Calu3 (cell line): Measurements from ENCODE around the gene TRAK1. TPM values are rescaled to one million over a fixed set of nuclear protein-coding genes. Genes with fewer than 3 reads are reported as not detected.

Experiments used
- BruUV-seq: library from RNA; stranded (reverse); fragments of 400-500 nt; replicated peaks from 2 replicates; lab custom pipeline; 2021; lab: Mats Ljungman, UMichigan
- CTCF ChIA-PET: fragments of 300-600 bp; sonication (Branson Sonifier 250); formaldehyde crosslinking; loops from one replicate; lab custom pipeline; 2022; ENCODE audit warnings: antibody characterized with exemption; lab: Charles Lee
- DNase-seq: peaks from one replicate; pipeline ENCODE4 v3.0.0; 2022
- H3K27ac Mint-ChIP-seq: one replicate; pipeline ENCODE4 v1.8.0; 2022; ENCODE audit warnings: mixed read lengths; ENCODE audit not compliant: unreplicated experiment
- H3K27me3 Mint-ChIP-seq: one replicate; pipeline ENCODE4 v1.8.0; 2022; ENCODE audit warnings: mixed read lengths; ENCODE audit not compliant: unreplicated experiment
- H3K36me3 Mint-ChIP-seq: one replicate; pipeline ENCODE4 v1.8.0; 2022; ENCODE audit warnings: mild to moderate bottlenecking, moderate library complexity, mixed read lengths; ENCODE audit not compliant: insufficient read depth, unreplicated experiment
- H3K4me1 Mint-ChIP-seq: one replicate; pipeline ENCODE4 v1.8.0; 2022; ENCODE audit warnings: mild to moderate bottlenecking, low read depth, mixed read lengths; ENCODE audit not compliant: unreplicated experiment
- H3K4me3 Mint-ChIP-seq: one replicate; pipeline ENCODE4 v1.8.0; 2022; ENCODE audit warnings: mild to moderate bottlenecking, low read depth, moderate library complexity, mixed read lengths; ENCODE audit not compliant: unreplicated experiment
- H3K9me3 Mint-ChIP-seq: one replicate; pipeline ENCODE4 v1.8.0; 2022; ENCODE audit warnings: low read depth, mixed read lengths; ENCODE audit not compliant: unreplicated experiment
- intact Hi-C: fragments of 100-400 bp; cut with micrococcal nuclease; formaldehyde crosslinking; loops from one replicate; pipeline ENCODE4 v1.10.0; 2022; ENCODE audit not compliant: unreplicated experiment
- total RNA-seq: library from RNA; stranded (reverse); gene quantifications from 2 replicates; pipeline ENCODE4 v1.2.3, GENCODE V29; 2022
- TF ChIP-seq, protein P1 (sequence below): fragments of 200-600 bp; IDR thresholded peaks from one replicate; pipeline ENCODE4 v1.8.0; 2022; ENCODE audit warnings: antibody characterized with exemption; ENCODE audit not compliant: unreplicated experiment

The TRAK1 gene
- total RNA-seq, 1 experiment from 2014 or later: 108 TPM

DNA sequence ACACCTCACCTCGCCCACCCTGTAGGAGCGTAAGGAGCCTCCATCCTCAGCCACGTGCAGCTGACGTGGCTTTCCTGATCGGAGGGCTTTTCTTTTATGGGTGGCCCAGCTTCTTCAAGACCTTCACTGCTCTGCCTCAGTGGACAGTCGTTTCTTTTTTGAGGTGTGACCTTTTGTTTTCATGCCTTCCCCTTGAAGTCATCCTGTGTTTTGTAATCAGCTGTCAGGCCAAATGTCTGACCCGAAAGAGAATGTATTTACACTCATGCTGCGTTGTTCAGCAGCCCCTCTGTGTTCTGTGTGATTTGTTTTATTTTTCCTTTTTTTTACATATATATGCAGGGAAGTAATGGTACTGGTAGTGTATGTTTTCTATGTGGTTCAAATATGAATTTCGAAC is 133.0 kb downstream of the TRAK1 start:
- intact Hi-C loops: no loop called here
- CTCF ChIA-PET: interaction anchor here (0.7 kb wide), 1 partner anchor 34 kb away, joined by 4 read pairs; no protein-coding TSS in a partner anchor
- no TSS peak for BruUV-seq
- Mint-ChIP-seq H3K9me3 (no peaks in the 10 kb centered on the region), H3K36me3 (peaks cover 44% of the 10 kb centered on the region), H3K27ac (peak overlapping the region; percentile 44), H3K27me3 (no peaks in the 10 kb centered on the region), H3K4me1 (no peaks in the 10 kb centered on the region), H3K4me3 (no peak overlapping the region)
- TF ChIP-seq, protein P1, sequence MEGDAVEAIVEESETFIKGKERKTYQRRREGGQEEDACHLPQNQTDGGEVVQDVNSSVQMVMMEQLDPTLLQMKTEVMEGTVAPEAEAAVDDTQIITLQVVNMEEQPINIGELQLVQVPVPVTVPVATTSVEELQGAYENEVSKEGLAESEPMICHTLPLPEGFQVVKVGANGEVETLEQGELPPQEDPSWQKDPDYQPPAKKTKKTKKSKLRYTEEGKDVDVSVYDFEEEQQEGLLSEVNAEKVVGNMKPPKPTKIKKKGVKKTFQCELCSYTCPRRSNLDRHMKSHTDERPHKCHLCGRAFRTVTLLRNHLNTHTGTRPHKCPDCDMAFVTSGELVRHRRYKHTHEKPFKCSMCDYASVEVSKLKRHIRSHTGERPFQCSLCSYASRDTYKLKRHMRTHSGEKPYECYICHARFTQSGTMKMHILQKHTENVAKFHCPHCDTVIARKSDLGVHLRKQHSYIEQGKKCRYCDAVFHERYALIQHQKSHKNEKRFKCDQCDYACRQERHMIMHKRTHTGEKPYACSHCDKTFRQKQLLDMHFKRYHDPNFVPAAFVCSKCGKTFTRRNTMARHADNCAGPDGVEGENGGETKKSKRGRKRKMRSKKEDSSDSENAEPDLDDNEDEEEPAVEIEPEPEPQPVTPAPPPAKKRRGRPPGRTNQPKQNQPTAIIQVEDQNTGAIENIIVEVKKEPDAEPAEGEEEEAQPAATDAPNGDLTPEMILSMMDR: no peak
- no peak for DNase-seq

DNA sequence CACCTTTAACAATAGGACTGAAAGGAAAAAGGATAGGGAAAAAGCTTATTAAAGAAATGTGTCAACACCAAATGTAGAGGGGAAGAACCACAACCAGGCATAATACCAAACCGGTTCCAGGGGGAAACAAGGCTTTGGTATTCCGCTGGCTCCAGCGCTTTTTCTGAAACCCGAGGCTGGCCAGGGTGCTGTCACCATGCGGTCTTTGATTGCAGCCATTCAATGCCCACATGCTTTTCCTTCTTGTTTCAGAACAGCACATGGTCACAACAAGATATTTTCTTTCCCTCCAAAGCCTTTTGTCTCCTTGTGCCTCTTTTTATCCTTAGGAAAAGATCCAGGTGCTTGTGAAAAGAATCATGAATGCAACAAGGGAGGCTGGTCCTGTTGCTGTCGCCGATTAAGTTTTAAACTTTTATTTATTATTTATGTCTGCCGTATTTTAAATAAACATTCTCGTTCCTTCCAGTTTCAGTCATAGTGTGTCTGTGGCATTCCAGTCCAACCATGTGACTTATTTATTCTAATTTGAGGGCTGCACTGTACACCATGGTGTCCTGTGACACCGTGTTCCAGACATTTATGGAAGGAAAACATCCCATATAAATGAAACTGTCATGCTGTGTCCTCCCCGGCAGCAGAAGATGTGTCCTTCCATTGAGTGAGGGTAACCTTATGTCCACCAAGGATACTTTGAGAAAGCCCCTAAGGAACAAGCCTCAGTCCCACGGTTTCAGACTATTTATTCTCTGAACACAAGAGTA is 133.7 kb downstream of the TRAK1 start:
- BruUV-seq: TSS peak; percentile 15
- no peaks in the 10 kb centered on the region for H3K9me3 Mint-ChIP-seq
- H3K36me3 Mint-ChIP-seq: peaks cover 41% of the 10 kb centered on the region
- peaks cover under 1% of the 10 kb centered on the region for H3K27me3 Mint-ChIP-seq
- intact Hi-C loops: no loop called here
- DNase-seq: no peak
- H3K4me3 Mint-ChIP-seq: no peak overlapping the region
- TF ChIP-seq, protein P1: no peak
- CTCF ChIA-PET: interaction anchor here (0.7 kb wide), 1 partner anchor 35 kb away, joined by 4 read pairs; no protein-coding TSS in a partner anchor
- H3K4me1 Mint-ChIP-seq: no peaks in the 10 kb centered on the region
- H3K27ac Mint-ChIP-seq: peak overlapping the region; percentile 44

GRCh38 chr3:42225486-42226363 is 134.6 kb downstream of the TRAK1 start:
- no peaks in the 10 kb centered on the region for H3K9me3 Mint-ChIP-seq
- CTCF ChIA-PET: no interaction called here
- no peaks in the 10 kb centered on the region for H3K4me1 Mint-ChIP-seq
- no peak overlapping the region for H3K27ac Mint-ChIP-seq
- no TSS peak for BruUV-seq
- no peak for DNase-seq
- intact Hi-C loops: no loop called here
- TF ChIP-seq, protein P1: no peak
- H3K36me3 Mint-ChIP-seq: peaks cover 33% of the 10 kb centered on the region
- H3K27me3 Mint-ChIP-seq: peaks cover 9% of the 10 kb centered on the region
- no peak overlapping the region for H3K4me3 Mint-ChIP-seq

GRCh38 chr3:42226470-42227425 is 135.6 kb downstream of the TRAK1 start:
- H3K36me3 Mint-ChIP-seq: peaks cover 23% of the 10 kb centered on the region
- peak overlapping the region; percentile 68 for H3K27ac Mint-ChIP-seq
- intact Hi-C loops: no loop called here
- CTCF ChIA-PET: no interaction called here
- no peaks in the 10 kb centered on the region for H3K4me1 Mint-ChIP-seq
- H3K27me3 Mint-ChIP-seq: peaks cover 11% of the 10 kb centered on the region
- no peak for DNase-seq
- H3K4me3 Mint-ChIP-seq: no peak overlapping the region
- H3K9me3 Mint-ChIP-seq: no peaks in the 10 kb centered on the region
- TF ChIP-seq, protein P1: no peak
- BruUV-seq: no TSS peak
